ENCODE data around the gene FARSA. TPM values are rescaled to one million over a fixed set of nuclear protein-coding genes. Genes with fewer than 3 reads are reported as not detected.
"Not testable (repeated sequence)": the region's sequence is repeated elsewhere in the genome, so short reads cannot be mapped to it uniquely, and the experiment has no call there.

FARSA gene
- total RNA-seq, 2 experiments from 2014 or later, result 128 to 138 TPM

DNA sequence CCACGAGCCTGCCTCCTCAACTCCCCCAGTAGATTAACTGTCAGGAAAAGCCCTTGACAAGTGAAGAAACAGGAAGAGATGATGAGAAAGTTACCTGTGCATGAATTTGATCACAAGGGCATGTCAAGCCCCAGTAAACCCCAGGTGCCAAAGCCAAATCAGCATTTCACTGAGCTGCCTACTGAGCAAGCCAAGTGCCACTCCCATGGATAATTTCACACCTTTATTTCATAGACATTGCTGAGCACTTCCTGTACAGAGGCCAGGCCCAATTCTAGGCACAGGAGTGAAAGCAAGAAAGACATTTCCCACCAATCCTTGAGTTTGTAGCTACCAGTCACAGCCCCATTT is 21.1 kb upstream of the FARSA start:
- DNase-seq (no peak), ATAC-seq (peak; percentile 15)
- ChIA-PET POLR2A (interaction anchor here (1.4 to 3.5 kb wide), 6 partner anchors 8 to 17 kb away, joined by 4 to 30 read pairs (median 10); partner anchors contain the start of genes CALR and RAD23A), CTCF (interaction anchor here (1.0 to 6.0 kb wide), 4 partner anchors 9 to 107 kb away, joined by 3 to 51 read pairs (median 4); no protein-coding TSS in a partner anchor)
- H3K27me3 Mint-ChIP-seq, result no peaks in the 10 kb centered on the region
- no peak for TF ChIP-seq CTCF (IDR thresholded peaks at IDR 0.05)
- peak overlapping the region; percentile 78 for H3K4me3 Mint-ChIP-seq
- intact Hi-C loops (cut with micrococcal nuclease), result no loop called here
- H3K36me3 Mint-ChIP-seq (ENCODE audit: low read depth), result peaks cover 52% of the 10 kb centered on the region
- peak overlapping the region; percentile 90 for H3K27ac Mint-ChIP-seq
- H3K4me1 Mint-ChIP-seq (ENCODE audit: low read depth), result peaks cover 34% of the 10 kb centered on the region
- H3K9me3 Mint-ChIP-seq, result no peaks in the 10 kb centered on the region

GRCh38 chr19:12953799-12954611 is 20.5 kb upstream of the FARSA start:
- H3K27me3 Mint-ChIP-seq, result no peaks in the 10 kb centered on the region
- H3K4me3 Mint-ChIP-seq, result peak overlapping the region; percentile 78
- H3K27ac Mint-ChIP-seq, result peak overlapping the region; percentile 90
- peaks cover 55% of the 10 kb centered on the region for H3K36me3 Mint-ChIP-seq (ENCODE audit: low read depth)
- TF ChIP-seq CTCF (IDR thresholded peaks at IDR 0.05), result no peak
- peak; percentile 43 for DNase-seq
- peaks cover 32% of the 10 kb centered on the region for H3K4me1 Mint-ChIP-seq (ENCODE audit: low read depth)
- ChIA-PET POLR2A (interaction anchor here (1.3 to 3.4 kb wide), 5 partner anchors 10 to 16 kb away, joined by 4 to 17 read pairs (median 8); partner anchors contain the start of gene CALR), CTCF (interaction anchor here (1.2 to 6.0 kb wide), 2 partner anchors 10 to 11 kb away, joined by 3 to 51 read pairs; no protein-coding TSS in a partner anchor)
- intact Hi-C loops (cut with micrococcal nuclease), result no loop called here
- ATAC-seq, result peak; percentile 24
- no peaks in the 10 kb centered on the region for H3K9me3 Mint-ChIP-seq

- Mint-ChIP-seq H3K4me3 (no peak overlapping the region), H3K27ac (peak overlapping the region; percentile 83), H3K27me3 (no peaks in the 10 kb centered on the region), H3K9me3 (no peaks in the 10 kb centered on the region), H3K36me3 (ENCODE audit: low read depth) (peaks cover 58% of the 10 kb centered on the region), H3K4me1 (ENCODE audit: low read depth) (peaks cover 35% of the 10 kb centered on the region)
- CTCF ChIA-PET, result interaction anchor here (6.0 kb wide), 1 partner anchor 12 kb away, joined by 51 read pairs; no protein-coding TSS in a partner anchor
- intact Hi-C loops (cut with micrococcal nuclease), result no loop called here
- DNase-seq (no peak), ATAC-seq (no peak)
- POLR2A ChIA-PET, result interaction anchor here (1.3 to 3.1 kb wide), 5 partner anchors 11 to 20 kb away, joined by 4 to 13 read pairs (median 8); partner anchors contain the start of gene FARSA
- no peak for TF ChIP-seq CTCF (IDR thresholded peaks at IDR 0.05)
These were observed 19.8 kb upstream of the FARSA start for GRCh38 chr19:12953138-12953798.

GRCh38 chr19:12952488-12953137 is 19.1 kb upstream of the FARSA start:
- H3K27ac Mint-ChIP-seq, result peak overlapping the region; percentile 83
- intact Hi-C loops (cut with micrococcal nuclease), result no loop called here
- peaks cover 65% of the 10 kb centered on the region for H3K36me3 Mint-ChIP-seq (ENCODE audit: low read depth)
- H3K4me1 Mint-ChIP-seq (ENCODE audit: low read depth), result peaks cover 41% of the 10 kb centered on the region
- H3K4me3 Mint-ChIP-seq, result no peak overlapping the region
- CTCF ChIA-PET, result interaction anchor here (6.0 kb wide), 1 partner anchor 13 kb away, joined by 51 read pairs; no protein-coding TSS in a partner anchor
- ATAC-seq (no peak), DNase-seq (no peak)
- no peak for TF ChIP-seq CTCF (IDR thresholded peaks at IDR 0.05)
- POLR2A ChIA-PET, result interaction anchor here (0.7 to 3.1 kb wide), 5 partner anchors 11 to 79 kb away, joined by 3 to 13 read pairs (median 5); partner anchors contain the start of gene FARSA
- H3K9me3 Mint-ChIP-seq, result no peaks in the 10 kb centered on the region
- H3K27me3 Mint-ChIP-seq, result no peaks in the 10 kb centered on the region

GRCh38 chr19:12952050-12952449 is 18.5 kb upstream of the FARSA start:
- intact Hi-C loops (cut with micrococcal nuclease); ATAC-seq; H3K27me3 Mint-ChIP-seq; H3K9me3 Mint-ChIP-seq; DNase-seq; H3K4me3 Mint-ChIP-seq: not testable (repeated sequence)
- POLR2A ChIA-PET, result interaction anchor here (0.7 to 3.1 kb wide), 4 partner anchors 13 to 79 kb away, joined by 3 to 13 read pairs (median 8); partner anchors contain the start of gene FARSA
- CTCF ChIA-PET, result interaction anchor here (6.0 kb wide), 1 partner anchor 13 kb away, joined by 51 read pairs; no protein-coding TSS in a partner anchor
- H3K4me1 Mint-ChIP-seq (ENCODE audit: low read depth), result peaks cover 44% of the 10 kb centered on the region
- peak overlapping the region; percentile 83 for H3K27ac Mint-ChIP-seq
- peaks cover 68% of the 10 kb centered on the region for H3K36me3 Mint-ChIP-seq (ENCODE audit: low read depth)
